ENCODE measurements around the gene GRB10.

GRCh38 chr7:50552921-50553320, 229.8 kb downstream of the GRB10 start:
- TF ChIP-seq CTCF (IDR thresholded peaks at IDR 0.05) (no peak), POLR2A (IDR thresholded peaks at IDR 0.05) (no peak)

All from testis (tissue), 2 donors.